Kidney (tissue), 14 donors: ENCODE measurements around the gene CCDC82. TPM values are rescaled to one million over a fixed set of nuclear protein-coding genes. Genes with fewer than 3 reads are reported as not detected.
A peak's percentile ranks its signal among the peaks of the same experiment; 100 is the strongest.

Experiments
- DNase-seq, 5 donors: peaks; one replicate each; pipeline ENCODE4 v3.0.0-alpha.2; 2013 to 2020
- FAIRE-seq: peaks from 2 replicates; lab custom pipeline; 2012; peaks lifted over from hg19 to GRCh38; lab: Jason Lieb, UNC
- H3K27ac ChIP-seq, 2 donors: one replicate each; pipeline ENCODE4 v1.7.0; 2013; ENCODE audit warnings: low read depth in 2 of 2, low read length in 2 of 2, inconsistent platforms in 1 of 2
- H3K27me3 ChIP-seq: one replicate; pipeline ENCODE4 v1.7.1; 2013; ENCODE audit warnings: low read length, inconsistent platforms; ENCODE audit not compliant: control insufficient read depth, insufficient read depth
- H3K36me3 ChIP-seq, 3 donors: one replicate each; pipeline versions ENCODE4 v1.7.0 to v1.7.1; 2013; ENCODE audit warnings: low read length in 3 of 3, control low read depth in 1 of 3, inconsistent platforms in 1 of 3; ENCODE audit not compliant: insufficient read depth in 3 of 3, control insufficient read depth in 2 of 3
- H3K4me1 ChIP-seq, 3 donors: one replicate each; pipeline versions ENCODE4 v1.7.0 to v1.7.1; 2013; ENCODE audit warnings: low read length in 3 of 3, inconsistent platforms in 1 of 3, low read depth in 1 of 3; ENCODE audit not compliant: control insufficient read depth in 2 of 3, insufficient read depth in 2 of 3
- H3K4me3 ChIP-seq, 3 donors: one replicate each; pipeline versions ENCODE4 v1.7.0 to v1.8.1; 2013; ENCODE audit warnings: low read length in 3 of 3, control low read depth in 1 of 3, inconsistent platforms in 1 of 3
- H3K9ac ChIP-seq, 3 donors: one replicate each; pipeline versions ENCODE4 v1.7.0 to v1.7.1; 2013; ENCODE audit warnings: low read length in 3 of 3, control low read depth in 1 of 3, inconsistent platforms in 1 of 3
- H3K9me3 ChIP-seq, 3 donors: one replicate each; pipeline versions ENCODE4 v1.7.0 to v1.7.1; 2013; ENCODE audit warnings: low read length in 3 of 3, control low read depth in 1 of 3, inconsistent platforms in 1 of 3; ENCODE audit not compliant: control insufficient read depth in 2 of 3, insufficient read depth in 1 of 3
- CTCF ChIP-seq: IDR thresholded peaks from 3 replicates; pipeline ENCODE4 v1.5.1; 2012; ENCODE audit warnings: mild to moderate bottlenecking, moderate library complexity, borderline replicate concordance; ENCODE audit not compliant: insufficient read depth; ENCODE audit errors: extremely low read depth
- intact Hi-C: fragments of 100-400 bp; cut with DNase I; formaldehyde crosslinking; loops from one replicate; pipeline ENCODE4 v1.11.1; 2022
- polyA plus RNA-seq: library from polyadenylated mRNA; stranded (reverse); fragments of 350-450 nt; fragmentation: Illumina TruSeq; extraction: RNeasy Lipid Tissue Mini Kit (QIAGEN cat#74804); gene quantifications from one replicate; pipeline ENCODE4 v1.2.3, GENCODE V29; 2014; ENCODE audit warnings: low read depth, low replicate concordance; ENCODE audit not compliant: insufficient read depth
- total RNA-seq: library from RNA; stranded (reverse); fragmentation: NEBNext Ultra II Directional; extraction: Animal tissue kit (Norgen Biotek cat#: 25700); gene quantifications from one replicate; pipeline ENCODE4 v1.2.1, GENCODE V29; 2021
- donor health status: control.
- donor health status: control.
- donor health status: control.
- donor health status: control.
- donor health status: control.
- donor health status: DM: yes; HTN: yes; CAD: no.
- donor health status: Normal renal cell carcinoma (clear cell type).

The CCDC82 gene
- total and polyA plus RNA-seq, 2 donors from 2014 or later: 13.0 to 25.8 TPM

GRCh38 chr11:96322775-96323641, 66.7 kb downstream of the CCDC82 start:
- no peak for TF ChIP-seq CTCF
- H3K4me1 ChIP-seq: peaks cover 4 to 15% (median 13%) of the 10 kb centered on the region in 3 donors
- no peak overlapping the region for H3K9ac ChIP-seq
- no peak overlapping the region for H3K4me3 ChIP-seq
- no peak for FAIRE-seq
- no peaks in the 10 kb centered on the region for H3K9me3 ChIP-seq
- H3K36me3 ChIP-seq: no peaks in the 10 kb centered on the region
- H3K27ac ChIP-seq: no peak overlapping the region
- no peaks in the 10 kb centered on the region for H3K27me3 ChIP-seq
- no peak for DNase-seq
- intact Hi-C loops: no loop called here

GRCh38 chr11:96321091-96321490, 68.6 kb downstream of the CCDC82 start:
- H3K4me1 ChIP-seq: peaks cover 8 to 18% (median 18%) of the 10 kb centered on the region in 3 donors
- no peak for FAIRE-seq
- no peaks in the 10 kb centered on the region for H3K27me3 ChIP-seq
- H3K9ac ChIP-seq: no peak overlapping the region
- no peak overlapping the region for H3K4me3 ChIP-seq
- intact Hi-C loops: no loop called here
- peaks cover 0 to 3% (median 0%) of the 10 kb centered on the region in 3 donors for H3K36me3 ChIP-seq
- H3K9me3 ChIP-seq: no peaks in the 10 kb centered on the region
- DNase-seq: peak in 1 of 5 donors; percentile 64
- TF ChIP-seq CTCF: no peak
- H3K27ac ChIP-seq: no peak overlapping the region

- peaks cover 0 to 3% (median 0%) of the 10 kb centered on the region in 3 donors for H3K36me3 ChIP-seq
- no peak for TF ChIP-seq CTCF
- H3K4me1 ChIP-seq: peaks cover 4 to 25% (median 18%) of the 10 kb centered on the region in 3 donors
- H3K9ac ChIP-seq: no peak overlapping the region
- intact Hi-C loops: no loop called here
- DNase-seq (no peak), FAIRE-seq (no peak)
- H3K9me3 ChIP-seq: no peaks in the 10 kb centered on the region
- H3K27me3 ChIP-seq: no peaks in the 10 kb centered on the region
- no peak overlapping the region for H3K4me3 ChIP-seq
- H3K27ac ChIP-seq: no peak overlapping the region
These were observed 69.6 kb downstream of the CCDC82 start for GRCh38 chr11:96319898-96320656.
